HT-29 (cell line): ENCODE results near the gene TPP2. TPM values are rescaled to one million over a fixed set of nuclear protein-coding genes. Genes with fewer than 3 reads are reported as not detected.

Experiments
- DNase-seq: peaks from one replicate; pipeline ENCODE4 v3.0.0-alpha.2; 2015; ENCODE audit warnings: low spot score
- total RNA-seq: library from RNA; depleted of rRNA; stranded (reverse); fragments of >200 nt; shearing (Covaris generic); gene quantifications from 2 replicates; pipeline ENCODE4 v1.2.3, GENCODE V29; 2014; rRNA removed

TPP2 gene
- 19.5 and 23.5 TPM in 2 replicates for total RNA-seq

GRCh38 chr13:102596147-102597028 is at the start of gene TPP2:
TPP2 (plus strand) TSS chr13:102596986; CDS start chr13:102597039, 53 bp downstream.
- DNase-seq: peak; percentile 99

GRCh38 chr13:102548811-102549210 is 48.0 kb upstream of the TPP2 start:
- no peak for DNase-seq

- DNase-seq: no peak
These were observed 46.3 kb upstream of the TPP2 start for GRCh38 chr13:102550507-102550906.

- DNase-seq: peak; percentile 63
These were observed 40.8 kb upstream of the TPP2 start for GRCh38 chr13:102555914-102556553.

GRCh38 chr13:102556806-102557205 is 40.0 kb upstream of the TPP2 start:
- no peak for DNase-seq

- DNase-seq: no peak
These were observed 38.8 kb upstream of the TPP2 start for GRCh38 chr13:102558029-102558428.

GRCh38 chr13:102561933-102562332 is 34.9 kb upstream of the TPP2 start:
- DNase-seq: no peak

GRCh38 chr13:102563267-102563666 is 33.5 kb upstream of the TPP2 start:
- DNase-seq: no peak

GRCh38 chr13:102564564-102564963 is 32.2 kb upstream of the TPP2 start:
- no peak for DNase-seq

- no peak for DNase-seq
These were observed 30.3 kb upstream of the TPP2 start for GRCh38 chr13:102566513-102566912.

GRCh38 chr13:102567857-102568256 is 28.9 kb upstream of the TPP2 start:
- no peak for DNase-seq

- no peak for DNase-seq
These were observed 27.3 kb upstream of the TPP2 start for GRCh38 chr13:102569488-102569887.

- DNase-seq: no peak
These were observed 25.7 kb upstream of the TPP2 start for GRCh38 chr13:102571075-102571474.

GRCh38 chr13:102572323-102572722 is 24.5 kb upstream of the TPP2 start:
- no peak for DNase-seq

GRCh38 chr13:102580552-102581169 is 16.1 kb upstream of the TPP2 start:
- DNase-seq: peak; percentile 86

- no peak for DNase-seq
These were observed 14.5 kb upstream of the TPP2 start for GRCh38 chr13:102582256-102582655.

- no peak for DNase-seq
These were observed 12.4 kb upstream of the TPP2 start for GRCh38 chr13:102584434-102584833.

- no peak for DNase-seq
These were observed 10.2 kb upstream of the TPP2 start for GRCh38 chr13:102586615-102587014.

- no peak for DNase-seq
These were observed 8.9 kb upstream of the TPP2 start for GRCh38 chr13:102587916-102588315.

- DNase-seq: no peak
These were observed 7.4 kb upstream of the TPP2 start for GRCh38 chr13:102589301-102589822.

- peak; percentile 79 for DNase-seq
These were observed 4.6 kb upstream of the TPP2 start for GRCh38 chr13:102591988-102592781.
